Measurements from ENCODE around the gene PSMA7. TPM values are rescaled to one million over a fixed set of nuclear protein-coding genes. Genes with fewer than 3 reads are reported as not detected.

PSMA7 gene
- total and polyA plus RNA-seq, 8 donors = 119 to 280 (median 194) TPM

DNA sequence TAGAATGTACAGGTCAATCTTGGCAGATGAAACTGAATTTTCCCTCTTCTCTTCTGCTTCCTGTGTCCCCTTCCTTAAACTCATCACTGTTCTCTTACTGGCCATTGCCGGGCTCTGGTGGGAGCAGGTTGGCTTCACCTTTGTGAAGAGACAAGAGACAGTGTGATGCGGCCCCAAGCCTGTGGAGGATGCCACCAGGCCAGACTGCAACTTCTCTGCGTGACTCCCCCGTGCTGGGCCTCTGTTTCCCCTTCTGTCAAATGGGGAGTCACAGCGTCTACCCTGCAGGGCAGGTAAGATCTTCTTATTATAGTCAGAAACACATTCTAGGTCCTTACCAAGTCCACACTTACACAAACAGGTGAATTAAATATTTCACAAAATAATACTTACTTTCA, 22.8 kb downstream of the PSMA7 start:
- no peak for DNase-seq
- intact Hi-C loops (cut with DNase I; ENCODE audit: low total_unique reads) = no loop called here
- TF ChIP-seq CTCF (IDR thresholded peaks at IDR 0.05) = no peak
- WGBS, 5 donors = 89 to 95% (median 92%) methylated on average over 5 of the region's 5 CpGs
- H3K9me3 ChIP-seq = peaks cover 0 to 10% (median 2%) of the 10 kb centered on the region in 4 donors
- peaks cover 0 to 46% (median 25%) of the 10 kb centered on the region in 3 donors for H3K27me3 ChIP-seq
- H3K36me3 ChIP-seq = peaks cover 4 to 17% (median 10%) of the 10 kb centered on the region in 4 donors
- H3K4me3 ChIP-seq = no peak overlapping the region
- peak overlapping the region in 2 of 5 donors; percentile 98 for H3K27ac ChIP-seq
- peaks cover 18 to 39% (median 27%) of the 10 kb centered on the region in 4 donors for H3K4me1 ChIP-seq

- H3K36me3 ChIP-seq = peaks cover 0 to 11% (median 4%) of the 10 kb centered on the region in 4 donors
- H3K27ac ChIP-seq = peak overlapping the region in 2 of 5 donors; percentile 98
- peaks cover 0 to 10% (median 4%) of the 10 kb centered on the region in 4 donors for H3K9me3 ChIP-seq
- peak in 1 of 2 donors; percentile 63 for DNase-seq
- 51 to 76% (median 57%) methylated on average over 10 of the region's 10 CpGs for WGBS, 5 donors
- TF ChIP-seq EP300 (IDR thresholded peaks at IDR 0.05) = no peak
- no peak for TF ChIP-seq POLR2A (IDR thresholded peaks at IDR 0.05)
- TF ChIP-seq POLR2AphosphoS5 (IDR thresholded peaks at IDR 0.05) = no peak
- TF ChIP-seq CTCF (IDR thresholded peaks at IDR 0.05) = no peak
- H3K4me1 ChIP-seq = peaks cover 18 to 33% (median 24%) of the 10 kb centered on the region in 4 donors
- intact Hi-C loops (cut with DNase I; ENCODE audit: low total_unique reads) = no loop called here
- no peak overlapping the region for H3K4me3 ChIP-seq
- H3K27me3 ChIP-seq = peaks cover 0 to 52% (median 31%) of the 10 kb centered on the region in 3 donors
Measured at GRCh38 chr20:62119591-62120364, 23.4 kb downstream of the PSMA7 start.

DNA sequence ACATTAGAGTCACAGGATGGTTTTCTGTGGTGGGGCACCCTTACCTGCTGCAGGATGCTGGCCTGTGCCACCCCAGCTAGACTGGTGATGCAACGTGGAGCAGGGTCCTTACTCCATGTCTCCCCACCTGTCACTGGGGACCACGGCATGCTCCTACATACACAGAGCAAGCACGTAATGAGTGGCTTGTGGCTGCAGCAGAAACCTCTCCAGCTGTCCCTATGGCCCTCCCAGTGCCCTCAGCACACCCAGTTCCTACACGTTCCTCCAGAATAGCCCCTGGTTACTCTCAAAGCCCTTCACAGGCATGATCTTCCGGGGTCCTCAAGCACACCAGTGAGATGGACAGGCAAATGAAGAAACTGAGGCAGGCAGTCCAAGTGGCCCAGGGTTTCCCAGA, 24.1 kb downstream of the PSMA7 start:
- no peak for DNase-seq
- intact Hi-C loops (cut with DNase I; ENCODE audit: low total_unique reads) = no loop called here

More for the DNA sequence above, 24.1 kb downstream of the PSMA7 start:
- Histone ChIP-seq H3K4me1 (peaks cover 16 to 27% (median 19%) of the 10 kb centered on the region in 4 donors), H3K27me3 (peaks cover 0 to 58% (median 32%) of the 10 kb centered on the region in 3 donors), H3K9me3 (peaks cover 0 to 15% (median 10%) of the 10 kb centered on the region in 4 donors), H3K27ac (no peak overlapping the region), H3K4me3 (no peak overlapping the region), H3K36me3 (peaks cover 0 to 4% (median 0%) of the 10 kb centered on the region in 4 donors)
- TF ChIP-seq EP300 (IDR thresholded peaks at IDR 0.05) (no peak), POLR2A (IDR thresholded peaks at IDR 0.05) (no peak), POLR2AphosphoS5 (IDR thresholded peaks at IDR 0.05) (no peak), CTCF (IDR thresholded peaks at IDR 0.05) (no peak)
- WGBS, 5 donors = 74 to 83% (median 79%) methylated on average over 4 to 5 of the region's 5 CpGs

Data from stomach (tissue), 9 donors.